PFSK-1 (cell line): ENCODE measurements around the gene SLC22A23.

ENCODE experiments used
- FOXP2 ChIP-seq: optimal IDR thresholded peaks from 2 replicates; pipeline ENCODE3; 2011; ENCODE audit warnings: borderline replicate concordance, control low read depth, inconsistent platforms; ENCODE audit not compliant: insufficient read depth; ENCODE audit errors: extremely low read length, extremely low read depth
- POLR2AphosphoS5 ChIP-seq: IDR thresholded peaks from 2 replicates; pipeline ENCODE4 v1.6.1; 2012; ENCODE audit warnings: low read depth, mild to moderate bottlenecking, control low read depth, low read length, moderate library complexity
- SIN3A ChIP-seq: IDR thresholded peaks from 2 replicates; pipeline ENCODE4 v1.6.1; 2012; ENCODE audit warnings: mild to moderate bottlenecking, low read length, moderate library complexity, borderline replicate concordance; ENCODE audit not compliant: insufficient read depth
- TAF1 ChIP-seq: IDR thresholded peaks from 2 replicates; pipeline ENCODE4 v1.6.1; 2012; ENCODE audit warnings: low read length, control low read depth, borderline replicate concordance; ENCODE audit not compliant: insufficient read depth
- TF ChIP-seq, protein P1 (sequence below), 2 experiments: IDR thresholded peaks; 2 replicates each; pipeline versions ENCODE4 v1.6.1 to v1.8.0; 2011 to 2012; ENCODE audit warnings: low read depth in 2 of 2, low read length in 2 of 2, control low read depth in 1 of 2, inconsistent platforms in 1 of 2, mild to moderate bottlenecking in 1 of 2, moderate library complexity in 1 of 2; ENCODE audit not compliant: insufficient read depth in 1 of 2

SLC22A23 gene

DNA sequence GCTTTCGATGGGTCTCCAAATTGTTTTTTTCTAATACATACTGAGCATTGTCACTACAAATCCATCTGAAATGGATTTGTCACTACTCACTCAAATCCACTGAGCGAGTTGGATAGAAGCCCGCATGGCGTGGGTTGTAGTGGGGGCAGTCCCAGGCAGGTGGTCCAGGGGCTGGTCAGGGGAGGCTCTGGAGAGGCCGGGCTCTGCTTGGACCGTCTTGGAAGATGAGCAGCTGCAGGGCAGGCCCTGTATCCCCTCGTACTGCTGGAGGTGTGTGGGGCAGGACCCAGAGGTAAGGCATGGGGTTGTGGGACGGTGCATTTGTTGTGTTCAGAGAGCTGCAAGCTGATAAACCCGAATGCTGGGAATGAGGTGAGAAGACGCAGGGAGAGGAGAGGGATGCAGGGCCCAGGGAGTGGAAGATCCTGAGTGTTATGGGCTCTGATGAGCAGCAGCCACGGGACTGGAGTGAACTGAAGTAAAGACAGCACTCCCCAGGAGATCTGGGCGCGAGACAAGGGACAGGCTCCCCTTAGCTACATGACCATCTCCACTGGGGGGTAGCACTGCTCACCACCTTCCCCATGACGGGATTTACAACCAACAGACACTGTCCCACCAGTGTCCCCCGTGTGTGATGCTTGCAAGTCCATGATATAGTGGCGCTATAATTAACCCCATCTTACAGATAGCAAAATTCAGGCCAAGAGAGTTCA is 152.2 kb downstream of the SLC22A23 start:
- no peak for TF ChIP-seq TAF1
- no peak for TF ChIP-seq SIN3A
- no peak for TF ChIP-seq FOXP2
- TF ChIP-seq, protein P1, sequence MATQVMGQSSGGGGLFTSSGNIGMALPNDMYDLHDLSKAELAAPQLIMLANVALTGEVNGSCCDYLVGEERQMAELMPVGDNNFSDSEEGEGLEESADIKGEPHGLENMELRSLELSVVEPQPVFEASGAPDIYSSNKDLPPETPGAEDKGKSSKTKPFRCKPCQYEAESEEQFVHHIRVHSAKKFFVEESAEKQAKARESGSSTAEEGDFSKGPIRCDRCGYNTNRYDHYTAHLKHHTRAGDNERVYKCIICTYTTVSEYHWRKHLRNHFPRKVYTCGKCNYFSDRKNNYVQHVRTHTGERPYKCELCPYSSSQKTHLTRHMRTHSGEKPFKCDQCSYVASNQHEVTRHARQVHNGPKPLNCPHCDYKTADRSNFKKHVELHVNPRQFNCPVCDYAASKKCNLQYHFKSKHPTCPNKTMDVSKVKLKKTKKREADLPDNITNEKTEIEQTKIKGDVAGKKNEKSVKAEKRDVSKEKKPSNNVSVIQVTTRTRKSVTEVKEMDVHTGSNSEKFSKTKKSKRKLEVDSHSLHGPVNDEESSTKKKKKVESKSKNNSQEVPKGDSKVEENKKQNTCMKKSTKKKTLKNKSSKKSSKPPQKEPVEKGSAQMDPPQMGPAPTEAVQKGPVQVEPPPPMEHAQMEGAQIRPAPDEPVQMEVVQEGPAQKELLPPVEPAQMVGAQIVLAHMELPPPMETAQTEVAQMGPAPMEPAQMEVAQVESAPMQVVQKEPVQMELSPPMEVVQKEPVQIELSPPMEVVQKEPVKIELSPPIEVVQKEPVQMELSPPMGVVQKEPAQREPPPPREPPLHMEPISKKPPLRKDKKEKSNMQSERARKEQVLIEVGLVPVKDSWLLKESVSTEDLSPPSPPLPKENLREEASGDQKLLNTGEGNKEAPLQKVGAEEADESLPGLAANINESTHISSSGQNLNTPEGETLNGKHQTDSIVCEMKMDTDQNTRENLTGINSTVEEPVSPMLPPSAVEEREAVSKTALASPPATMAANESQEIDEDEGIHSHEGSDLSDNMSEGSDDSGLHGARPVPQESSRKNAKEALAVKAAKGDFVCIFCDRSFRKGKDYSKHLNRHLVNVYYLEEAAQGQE (IDR thresholded peaks at IDR 0.05; ENCODE audit: insufficient read depth in 1 of 2, low read depth in 2 of 2, low read length in 2 of 2) = no peak
- no peak for TF ChIP-seq POLR2AphosphoS5

DNA sequence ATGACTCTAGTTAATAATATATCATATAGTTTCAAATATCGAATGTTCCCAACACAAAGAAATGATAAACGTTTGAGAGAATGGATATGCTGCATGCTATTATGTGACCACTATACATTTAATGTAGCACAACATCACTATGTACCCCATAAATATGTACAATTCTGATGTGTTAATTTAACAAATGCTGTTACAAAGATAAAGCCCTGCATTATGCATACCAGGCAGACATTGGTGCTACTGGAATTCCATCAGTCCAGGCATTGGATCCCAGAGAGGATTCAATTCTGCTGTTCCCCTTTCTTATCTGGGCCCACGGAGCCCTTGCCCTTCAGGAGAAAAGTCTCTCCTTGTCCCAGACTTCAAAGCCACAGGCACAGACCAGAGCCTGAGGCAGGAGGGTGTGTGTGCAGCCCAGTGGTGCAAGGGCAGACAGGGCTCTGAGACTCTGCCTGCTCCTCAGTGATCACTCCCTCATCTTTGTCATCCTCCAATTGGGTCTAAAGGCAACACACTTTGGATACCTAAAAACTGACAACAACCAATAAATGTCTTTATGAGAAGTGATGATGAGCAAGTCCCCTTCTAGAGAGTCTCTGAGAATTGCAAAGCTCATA is 152.9 kb downstream of the SLC22A23 start:
- no peak for TF ChIP-seq POLR2AphosphoS5
- TF ChIP-seq FOXP2 = no peak
- TF ChIP-seq TAF1 = no peak
- no peak for TF ChIP-seq SIN3A
- TF ChIP-seq, protein P1 (IDR thresholded peaks at IDR 0.05; ENCODE audit: insufficient read depth in 1 of 2, low read depth in 2 of 2, low read length in 2 of 2) = no peak

DNA sequence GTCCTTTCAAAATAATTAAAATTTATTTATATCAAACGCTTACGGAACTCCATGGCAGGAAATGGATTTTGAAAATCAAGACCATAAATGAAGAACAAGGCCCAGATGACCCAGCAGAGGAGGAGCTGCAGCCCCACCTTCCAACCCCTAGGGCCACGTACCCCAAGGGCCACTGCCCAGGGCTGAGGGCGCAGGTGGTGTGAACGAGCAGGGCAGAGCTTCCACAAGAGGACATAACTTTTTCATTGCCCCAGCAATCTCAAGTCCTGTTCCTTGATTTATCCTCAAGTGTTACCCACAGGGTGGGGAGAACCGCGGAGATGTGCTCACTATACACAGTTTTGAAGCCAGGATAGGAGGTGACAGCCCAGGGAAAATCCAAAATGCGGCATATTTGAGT is 155.3 kb downstream of the SLC22A23 start:
- TF ChIP-seq SIN3A (no peak), FOXP2 (no peak), TAF1 (no peak), POLR2AphosphoS5 (no peak)
- TF ChIP-seq, protein P1 (IDR thresholded peaks at IDR 0.05; ENCODE audit: insufficient read depth in 1 of 2, low read depth in 2 of 2, low read length in 2 of 2) = no peak

DNA sequence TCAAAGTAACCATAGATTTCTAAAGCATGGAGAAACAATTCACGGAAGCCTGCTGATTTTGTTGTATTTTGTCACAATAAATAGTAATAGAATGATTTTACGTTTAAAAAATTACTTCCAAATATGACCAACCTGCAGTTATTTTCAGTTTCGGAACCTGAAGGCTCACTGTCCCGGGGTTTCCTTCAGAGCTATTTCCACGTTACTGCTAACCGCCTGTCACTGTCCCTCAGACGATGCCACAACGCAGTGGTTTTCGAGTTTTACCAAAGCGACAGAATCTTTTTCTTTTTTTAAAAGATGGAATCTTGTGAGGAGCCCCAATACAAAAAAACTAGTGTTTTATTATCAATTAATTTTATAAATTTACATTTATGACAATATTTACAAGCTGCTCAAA is 157.6 kb downstream of the SLC22A23 start:
- TF ChIP-seq SIN3A = no peak
- TF ChIP-seq, protein P1 (IDR thresholded peaks at IDR 0.05; ENCODE audit: insufficient read depth in 1 of 2, low read depth in 2 of 2, low read length in 2 of 2) = no peak
- no peak for TF ChIP-seq POLR2AphosphoS5
- no peak for TF ChIP-seq FOXP2
- no peak for TF ChIP-seq TAF1
